CD4-positive, alpha-beta T cell (primary cell): ENCODE data around the gene AP4M1. TPM values are rescaled to one million over a fixed set of nuclear protein-coding genes. Genes with fewer than 3 reads are reported as not detected.

ENCODE experiments used
- ATAC-seq: fragments of 200-7000 bp; cut with Tn5 transposase; one replicate; pipeline ENCODE4 v1.10.0; 2022; ENCODE audit warnings: mild to moderate bottlenecking; ENCODE audit not compliant: poor library complexity
- CTCF ChIA-PET: fragments of 350-600 bp; sonication (Branson Sonifier 250); formaldehyde crosslinking; loops from one replicate; lab custom pipeline; 2021; ENCODE audit warnings: antibody characterized with exemption, inconsistent platforms; lab: Charles Lee
- POLR2A ChIA-PET: fragments of 350-600 bp; sonication (Branson Sonifier 250); formaldehyde crosslinking; loops from one replicate; lab custom pipeline; 2021; ENCODE audit warnings: antibody characterized with exemption, inconsistent platforms; lab: Charles Lee
- DNase-seq, 14 experiments: peaks; one replicate each; pipeline ENCODE4 v3.0.0-alpha.2; 2013 to 2020; ENCODE audit warnings: mixed read lengths in 2 of 14
- H3K27ac ChIP-seq, 2 donors: one replicate each; pipeline versions ENCODE4 v1.5.1 to v1.7.0; 2013; ENCODE audit warnings: low read length in 2 of 2, low read depth in 1 of 2, mild to moderate bottlenecking in 1 of 2
- H3K27me3 ChIP-seq, 2 experiments: 1 replicate in 1 of 2; 2 replicates in 1 of 2; pipeline versions ENCODE4 v1.6.1 to v1.7.0; 2013; ENCODE audit warnings: low read length in 2 of 2, control low read depth in 1 of 2, mild to moderate bottlenecking in 1 of 2, moderate library complexity in 1 of 2; ENCODE audit not compliant: insufficient read depth in 2 of 2, control insufficient read depth in 1 of 2
- H3K36me3 ChIP-seq: one replicate; pipeline ENCODE4 v1.6.1; 2013; ENCODE audit warnings: low read length, control low read depth; ENCODE audit not compliant: insufficient read depth
- H3K4me1 ChIP-seq: one replicate; pipeline ENCODE4 v1.6.1; 2013; ENCODE audit warnings: low read length, control low read depth; ENCODE audit not compliant: insufficient read depth
- H3K4me3 ChIP-seq: one replicate; pipeline ENCODE4 v1.5.1; 2013; ENCODE audit warnings: mild to moderate bottlenecking, low read length, moderate library complexity
- H3K9me3 ChIP-seq, 2 experiments: 1 replicate in 1 of 2; 2 replicates in 1 of 2; pipeline versions ENCODE4 v1.6.1 to v1.7.0; 2013; ENCODE audit warnings: low read length in 2 of 2, mild to moderate bottlenecking in 2 of 2, control low read depth in 1 of 2, moderate library complexity in 1 of 2; ENCODE audit not compliant: control insufficient read depth in 1 of 2, insufficient read depth in 1 of 2
- H3K27ac Mint-ChIP-seq: one replicate; pipeline ENCODE4 v1.8.0; 2020; ENCODE audit warnings: mixed read lengths
- H3K27me3 Mint-ChIP-seq: one replicate; pipeline ENCODE4 v1.8.0; 2021; ENCODE audit warnings: mixed read lengths
- H3K36me3 Mint-ChIP-seq: one replicate; pipeline ENCODE4 v1.8.0; 2021; ENCODE audit warnings: low read depth, mixed read lengths
- H3K4me1 Mint-ChIP-seq: one replicate; pipeline ENCODE4 v1.8.0; 2021; ENCODE audit warnings: low read depth, mixed read lengths
- H3K4me3 Mint-ChIP-seq: one replicate; pipeline ENCODE4 v1.8.0; 2020; ENCODE audit warnings: mild to moderate bottlenecking, mixed read lengths
- H3K9me3 Mint-ChIP-seq: one replicate; pipeline ENCODE4 v1.8.0; 2020; ENCODE audit warnings: mixed read lengths
- intact Hi-C, 2 experiments: fragments of 100-400 bp; cut with DNase I in 1 of 2; cut with micrococcal nuclease in 1 of 2; formaldehyde crosslinking; loops; one replicate each; pipeline versions ENCODE4 v1.15.1 to v1.9.0; 2023 to 2025; cut with DNase I, micrococcal nuclease
- total RNA-seq, 174 experiments: library from RNA in 2 of 174; stranded (reverse) in 2 of 174; gene quantifications; one replicate each; pipeline ENCODE4 v1.2.3 and lab custom pipeline; 2021 to 2026
- TF ChIP-seq, protein P1 (sequence below): fragments of 200-600 bp; IDR thresholded peaks from one replicate; pipeline ENCODE4 v1.8.0; 2022; ENCODE audit warnings: antibody characterized with exemption, mild to moderate bottlenecking

The AP4M1 gene
- total RNA-seq, 2 experiments from 2014 or later, result 2.8 to 4.0 TPM

DNA sequence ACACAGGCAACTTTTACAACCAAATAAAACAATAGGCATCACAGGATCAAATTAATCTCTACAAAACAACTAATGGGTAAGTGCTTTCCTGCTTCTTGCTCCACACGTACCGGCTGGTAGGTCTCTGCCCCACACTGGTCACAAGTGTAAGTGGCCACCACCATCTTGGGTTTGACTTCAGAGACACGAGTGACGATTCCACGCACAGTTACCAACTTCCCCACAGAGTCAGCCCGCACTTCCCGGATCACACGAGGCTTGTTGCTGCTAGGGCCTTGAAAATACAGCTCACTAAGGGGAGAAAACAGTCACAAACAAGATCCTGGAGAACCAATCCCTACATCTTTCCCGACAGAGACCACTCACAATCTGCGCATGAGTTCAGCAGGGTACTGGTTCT is 2.5 kb upstream of the AP4M1 start:
- no peaks in the 10 kb centered on the region for H3K9me3 Mint-ChIP-seq
- Histone ChIP-seq H3K27me3 (no peaks in the 10 kb centered on the region), H3K9me3 (no peaks in the 10 kb centered on the region), H3K4me3 (no peak overlapping the region), H3K36me3 (peaks cover 62% of the 10 kb centered on the region), H3K4me1 (peaks cover 40% of the 10 kb centered on the region), H3K27ac (peak overlapping the region; percentile 26 to 33)
- TF ChIP-seq, protein P1, sequence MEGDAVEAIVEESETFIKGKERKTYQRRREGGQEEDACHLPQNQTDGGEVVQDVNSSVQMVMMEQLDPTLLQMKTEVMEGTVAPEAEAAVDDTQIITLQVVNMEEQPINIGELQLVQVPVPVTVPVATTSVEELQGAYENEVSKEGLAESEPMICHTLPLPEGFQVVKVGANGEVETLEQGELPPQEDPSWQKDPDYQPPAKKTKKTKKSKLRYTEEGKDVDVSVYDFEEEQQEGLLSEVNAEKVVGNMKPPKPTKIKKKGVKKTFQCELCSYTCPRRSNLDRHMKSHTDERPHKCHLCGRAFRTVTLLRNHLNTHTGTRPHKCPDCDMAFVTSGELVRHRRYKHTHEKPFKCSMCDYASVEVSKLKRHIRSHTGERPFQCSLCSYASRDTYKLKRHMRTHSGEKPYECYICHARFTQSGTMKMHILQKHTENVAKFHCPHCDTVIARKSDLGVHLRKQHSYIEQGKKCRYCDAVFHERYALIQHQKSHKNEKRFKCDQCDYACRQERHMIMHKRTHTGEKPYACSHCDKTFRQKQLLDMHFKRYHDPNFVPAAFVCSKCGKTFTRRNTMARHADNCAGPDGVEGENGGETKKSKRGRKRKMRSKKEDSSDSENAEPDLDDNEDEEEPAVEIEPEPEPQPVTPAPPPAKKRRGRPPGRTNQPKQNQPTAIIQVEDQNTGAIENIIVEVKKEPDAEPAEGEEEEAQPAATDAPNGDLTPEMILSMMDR, result no peak
- H3K27ac Mint-ChIP-seq, result peak overlapping the region; percentile 98
- no peak for DNase-seq
- intact Hi-C loops, result loop anchor here in 1 of 2 experiments (2.0 kb wide), 1 partner anchor 16 kb away; no protein-coding TSS in a partner anchor
- peak overlapping the region; percentile 98 for H3K4me3 Mint-ChIP-seq
- peaks cover 47% of the 10 kb centered on the region for H3K4me1 Mint-ChIP-seq
- ChIA-PET POLR2A (interaction anchor here (3.3 to 3.7 kb wide), 2 partner anchors 10 to 21 kb away, joined by 46 to 50 read pairs; partner anchors contain the start of genes CNPY4, COPS6 and TAF6), CTCF (no interaction called here)
- H3K27me3 Mint-ChIP-seq, result no peaks in the 10 kb centered on the region
- no peak for ATAC-seq
- H3K36me3 Mint-ChIP-seq, result peaks cover 77% of the 10 kb centered on the region

DNA sequence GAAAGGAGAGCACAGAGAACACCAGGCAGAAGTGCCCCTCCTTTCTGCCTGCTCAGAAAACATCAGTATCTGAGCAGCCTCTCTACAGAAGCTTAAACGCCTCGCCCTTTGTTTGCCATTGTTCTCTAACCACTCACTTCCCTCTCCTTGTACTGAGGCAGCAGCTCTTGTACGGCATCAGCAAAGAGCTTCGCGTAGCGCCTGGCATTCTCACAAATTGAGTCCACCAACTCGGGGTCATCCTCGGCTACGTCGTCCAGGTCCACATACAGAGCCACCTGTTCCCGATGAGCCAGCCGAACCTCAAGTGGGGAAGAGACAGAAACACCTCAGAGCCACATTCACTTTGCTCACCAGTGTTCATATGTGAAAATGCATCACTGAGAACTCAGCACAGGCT is 2.0 kb upstream of the AP4M1 start:
- H3K4me3 Mint-ChIP-seq, result peak overlapping the region; percentile 98
- intact Hi-C loops, result loop anchor here in 1 of 2 experiments (2.0 kb wide), 1 partner anchor 17 kb away; no protein-coding TSS in a partner anchor

DNA sequence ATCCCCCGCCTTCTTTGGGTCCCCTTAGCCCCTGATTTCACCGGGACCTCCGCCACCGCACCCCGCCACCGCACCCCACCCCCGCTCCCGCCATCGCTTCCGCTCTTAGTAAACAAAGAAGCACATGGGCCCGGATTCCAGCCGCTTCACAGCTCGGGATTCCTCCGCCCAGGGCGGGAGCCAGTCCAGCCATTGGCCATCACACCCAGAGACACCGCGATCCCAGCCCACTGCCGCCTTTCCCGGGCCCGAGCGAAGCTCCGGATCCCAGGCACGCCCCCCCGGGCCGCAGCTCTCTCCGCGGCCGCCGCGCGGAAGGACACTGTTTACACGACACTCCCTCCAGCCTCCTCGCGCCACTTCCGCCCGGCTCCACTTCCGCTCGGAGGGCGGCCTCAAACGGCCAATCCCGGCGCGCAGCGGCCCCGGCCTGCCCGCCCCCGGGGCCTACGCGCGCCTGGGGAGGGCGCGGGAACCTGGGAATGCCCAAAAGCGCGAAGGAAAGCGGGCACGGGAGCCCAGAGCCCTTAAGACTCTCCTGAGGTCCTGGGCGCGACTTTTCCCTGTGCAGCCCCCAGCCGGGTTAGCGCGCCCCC is 925 bp upstream of the AP4M1 start:
- Histone ChIP-seq H3K36me3 (peaks cover 53% of the 10 kb centered on the region), H3K4me1 (peaks cover 38% of the 10 kb centered on the region), H3K27ac (peak overlapping the region; percentile 90 to 95), H3K9me3 (no peaks in the 10 kb centered on the region), H3K27me3 (no peaks in the 10 kb centered on the region), H3K4me3 (peak overlapping the region; percentile 97)
- Mint-ChIP-seq H3K9me3 (no peaks in the 10 kb centered on the region), H3K4me3 (peak overlapping the region; percentile 98), H3K36me3 (peaks cover 64% of the 10 kb centered on the region), H3K27ac (peak overlapping the region; percentile 98), H3K27me3 (no peaks in the 10 kb centered on the region), H3K4me1 (peaks cover 47% of the 10 kb centered on the region)
- CTCF ChIA-PET, result interaction anchor here (0.8 to 3.2 kb wide), 4 partner anchors 17 to 464 kb away, joined by 3 to 14 read pairs (median 6); partner anchors contain the start of gene MBLAC1
- DNase-seq, result peak; percentile 70 to 95 (median 82)
- ATAC-seq, result peak; percentile 72
- TF ChIP-seq, protein P1, result no peak
- POLR2A ChIA-PET, result interaction anchor here (0.6 to 3.7 kb wide), 29 partner anchors 8 to 959 kb away, joined by 3 to 58 read pairs (median 5); partner anchors contain the start of genes CNPY4, COPS6, FBXO24 and GPC2
- intact Hi-C loops, result loop anchor here (1.0 to 2.0 kb wide), 6 partner anchors 11 to 50 kb away; partner anchors contain the start of genes CNPY4 (in 2 of the 2), MBLAC1 (in 2 of the 2), TAF6 (in 2 of the 2) and ZNF3 (in 1 of the 2)

More for the DNA sequence above, 2.0 kb upstream of the AP4M1 start:
- no peaks in the 10 kb centered on the region for H3K9me3 ChIP-seq
- no peaks in the 10 kb centered on the region for H3K27me3 ChIP-seq
- H3K27ac ChIP-seq, result peak overlapping the region; percentile 90 to 95
- no peak for ATAC-seq
- ChIA-PET CTCF (interaction anchor here (1.3 kb wide), 1 partner anchor 31 kb away, joined by 7 read pairs; no protein-coding TSS in a partner anchor), POLR2A (interaction anchor here (1.2 to 3.7 kb wide), 4 partner anchors 10 to 50 kb away, joined by 3 to 50 read pairs (median 31); partner anchors contain the start of genes CNPY4, COPS6, TAF6 and ZSCAN21)
- peaks cover 38% of the 10 kb centered on the region for H3K4me1 ChIP-seq
- DNase-seq, result no peak
- Mint-ChIP-seq H3K36me3 (peaks cover 72% of the 10 kb centered on the region), H3K9me3 (no peaks in the 10 kb centered on the region), H3K27ac (peak overlapping the region; percentile 98), H3K27me3 (no peaks in the 10 kb centered on the region), H3K4me1 (peaks cover 47% of the 10 kb centered on the region)
- peak overlapping the region; percentile 97 for H3K4me3 ChIP-seq
- TF ChIP-seq, protein P1, result no peak
- H3K36me3 ChIP-seq, result peaks cover 59% of the 10 kb centered on the region
